ENCODE measurements around the gene TRPM4.

TRPM4 gene

GRCh38 chr19:49154279-49154678 is 3.3 kb upstream of the TRPM4 start (continued):
- TF ChIP-seq GLIS3 (CRISPR knock-in tag; IDR thresholded peaks at IDR 0.05), result no peak

DNA sequence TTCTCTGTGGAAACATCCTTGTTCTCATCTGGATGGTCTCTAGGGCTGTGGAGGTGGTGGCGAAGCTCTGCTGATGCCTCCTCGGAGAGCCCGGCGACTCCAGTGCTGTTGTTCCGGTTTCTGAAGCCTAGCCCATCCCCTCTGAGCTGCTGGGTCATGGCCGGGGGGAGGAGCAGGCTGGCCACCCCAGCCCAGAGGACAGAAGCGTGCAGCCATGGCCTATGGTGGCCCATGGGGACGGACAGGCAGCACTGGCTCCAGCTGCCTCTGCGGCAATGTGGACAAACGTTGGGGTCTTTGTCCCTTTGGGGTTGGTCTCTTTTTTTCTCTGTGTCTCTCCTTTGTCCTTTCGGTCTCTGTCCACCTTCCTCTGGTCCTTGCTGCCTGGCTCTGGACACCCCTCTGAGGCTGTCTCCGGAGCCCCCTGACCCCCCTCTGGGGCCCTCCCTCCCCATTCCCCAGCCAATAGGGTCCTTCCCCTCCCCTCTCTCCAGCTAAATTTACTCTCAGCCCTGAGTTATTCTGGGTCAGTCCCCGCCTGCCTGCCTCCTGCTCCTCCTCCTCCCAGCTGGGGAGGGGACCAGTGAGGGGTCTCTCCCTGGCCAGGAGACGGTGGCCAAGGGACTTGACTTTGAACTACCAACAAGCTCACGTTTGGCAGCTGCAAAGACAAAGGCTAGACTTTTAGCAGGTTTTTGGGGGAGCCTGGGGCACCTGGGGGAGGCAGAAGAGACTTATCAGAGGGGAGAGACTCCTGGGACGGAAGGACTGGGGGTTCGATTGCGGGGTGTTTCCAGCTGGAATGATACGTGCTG is 2.4 kb upstream of the TRPM4 start, which contains the start of gene HRC:
TSS of gene HRC (minus strand) at position 392 of the 815 bp plus-strand sequence. CDS start at position 233, 159 bp downstream.
- TF ChIP-seq POU6F1 (CRISPR knock-in tag; IDR thresholded peaks at IDR 0.05; ENCODE audit: borderline replicate concordance, low read depth) (no peak), ZC3H10 (CRISPR knock-in tag; IDR thresholded peaks at IDR 0.05) (no peak), TSHZ2 (CRISPR knock-in tag; IDR thresholded peaks at IDR 0.05) (no peak), BACH2 (CRISPR knock-in tag; IDR thresholded peaks at IDR 0.05; ENCODE audit: borderline replicate concordance) (no peak), TOX (CRISPR knock-in tag; IDR thresholded peaks at IDR 0.05; ENCODE audit: borderline replicate concordance) (no peak), ZFP30 (CRISPR knock-in tag; IDR thresholded peaks at IDR 0.05) (no peak), SNAI2 (CRISPR knock-in tag; IDR thresholded peaks at IDR 0.05) (no peak), ZNF8 (CRISPR knock-in tag; IDR thresholded peaks at IDR 0.05) (no peak), ZFP3 (CRISPR knock-in tag; IDR thresholded peaks at IDR 0.05) (no peak), PATZ1 (CRISPR knock-in tag; IDR thresholded peaks at IDR 0.05; ENCODE audit: borderline replicate concordance) (no peak), ZNF70 (CRISPR knock-in tag; IDR thresholded peaks at IDR 0.05) (no peak), CSDC2 (CRISPR knock-in tag; IDR thresholded peaks at IDR 0.05) (no peak)
- TF ChIP-seq, protein P1, sequence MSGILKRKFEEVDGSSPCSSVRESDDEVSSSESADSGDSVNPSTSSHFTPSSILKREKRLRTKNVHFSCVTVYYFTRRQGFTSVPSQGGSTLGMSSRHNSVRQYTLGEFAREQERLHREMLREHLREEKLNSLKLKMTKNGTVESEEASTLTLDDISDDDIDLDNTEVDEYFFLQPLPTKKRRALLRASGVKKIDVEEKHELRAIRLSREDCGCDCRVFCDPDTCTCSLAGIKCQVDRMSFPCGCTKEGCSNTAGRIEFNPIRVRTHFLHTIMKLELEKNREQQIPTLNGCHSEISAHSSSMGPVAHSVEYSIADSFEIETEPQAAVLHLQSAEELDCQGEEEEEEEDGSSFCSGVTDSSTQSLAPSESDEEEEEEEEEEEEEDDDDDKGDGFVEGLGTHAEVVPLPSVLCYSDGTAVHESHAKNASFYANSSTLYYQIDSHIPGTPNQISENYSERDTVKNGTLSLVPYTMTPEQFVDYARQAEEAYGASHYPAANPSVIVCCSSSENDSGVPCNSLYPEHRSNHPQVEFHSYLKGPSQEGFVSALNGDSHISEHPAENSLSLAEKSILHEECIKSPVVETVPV (CRISPR knock-in tag; IDR thresholded peaks at IDR 0.05), result no peak
- no peak for ATAC-seq

DNA sequence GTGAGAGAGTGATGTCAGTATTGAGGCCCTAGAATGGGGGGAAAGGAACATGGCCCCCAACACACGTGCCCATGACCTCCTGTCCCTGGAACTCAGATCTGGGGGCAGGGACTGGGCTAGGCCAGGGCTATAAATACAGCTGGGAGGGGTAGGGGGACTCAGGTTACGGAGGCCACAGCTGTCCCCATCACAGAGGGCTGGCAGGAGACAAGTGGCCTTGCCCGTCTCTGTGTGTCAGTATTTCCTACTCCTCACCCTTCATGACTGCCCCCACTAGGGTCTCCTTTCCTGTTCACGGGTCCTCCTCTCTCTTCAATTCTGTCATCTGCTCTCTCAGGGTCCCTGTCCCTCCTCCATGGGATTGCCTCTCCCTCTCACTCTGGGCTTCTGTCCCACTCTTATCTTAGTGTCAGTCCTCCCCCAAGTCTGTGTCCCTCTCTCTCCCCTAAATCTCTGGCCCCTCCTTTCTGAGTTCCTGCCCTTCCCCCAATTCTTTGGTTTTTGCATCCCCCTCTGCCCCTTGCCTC is 1.7 kb upstream of the TRPM4 start:
- TF ChIP-seq ZFP3 (CRISPR knock-in tag; IDR thresholded peaks at IDR 0.05), result no peak
- TF ChIP-seq ARNTL (CRISPR knock-in tag; IDR thresholded peaks at IDR 0.05; ENCODE audit: borderline replicate concordance, low read depth), result no peak
- TF ChIP-seq TSHZ2 (CRISPR knock-in tag; IDR thresholded peaks at IDR 0.05), result no peak
- no peak for TF ChIP-seq CSDC2 (CRISPR knock-in tag; IDR thresholded peaks at IDR 0.05)
- TF ChIP-seq PPARA (CRISPR knock-in tag; IDR thresholded peaks at IDR 0.05; ENCODE audit: borderline replicate concordance), result no peak
- TF ChIP-seq POU6F1 (CRISPR knock-in tag; IDR thresholded peaks at IDR 0.05; ENCODE audit: borderline replicate concordance, low read depth), result no peak
- no peak for TF ChIP-seq GLIS3 (CRISPR knock-in tag; IDR thresholded peaks at IDR 0.05)
- TF ChIP-seq ESRRG (CRISPR knock-in tag; IDR thresholded peaks at IDR 0.05), result no peak
- no peak for ATAC-seq
